Measurements from ENCODE around the gene SESTD1. TPM values are rescaled to one million over a fixed set of nuclear protein-coding genes. Genes with fewer than 3 reads are reported as not detected.

SESTD1 gene
- total RNA-seq, 1 donor from 2014 or later, result 19.4 TPM

DNA sequence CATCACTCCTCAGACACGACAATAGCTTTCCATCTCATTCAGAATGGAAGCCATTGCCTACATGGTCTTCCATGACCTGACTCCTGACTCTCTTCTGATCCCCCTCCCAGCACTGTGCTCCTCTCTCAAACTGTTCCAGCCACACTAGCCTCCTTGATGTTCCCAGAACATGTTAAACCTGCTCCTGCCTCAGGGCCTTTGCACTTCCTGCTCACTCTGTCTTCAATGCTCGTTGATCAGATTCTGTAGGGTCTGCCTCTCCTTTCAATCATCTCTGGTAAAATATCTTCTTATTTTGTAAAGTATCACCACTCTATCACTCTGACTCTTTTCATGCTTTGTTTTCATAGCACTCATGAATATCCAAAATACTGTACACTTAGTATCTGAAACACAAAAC, 84.9 kb downstream of the SESTD1 start:
- H3K27me3 Mint-ChIP-seq (ENCODE audit: low read depth, unreplicated experiment), result no peaks in the 10 kb centered on the region
- Histone ChIP-seq H3K9ac (ENCODE audit: low read length) (no peak overlapping the region), H3K4me3 (ENCODE audit: insufficient read depth, low read depth, low read length) (no peak overlapping the region), H4K20me1 (ENCODE audit: insufficient read depth, low read length) (no peaks in the 10 kb centered on the region), H2AFZ (ENCODE audit: low read depth, low read length) (no peak overlapping the region), H3K4me2 (ENCODE audit: low read length) (no peak overlapping the region), H3K27me3 (ENCODE audit: insufficient read depth, low read length) (no peaks in the 10 kb centered on the region), H3K9me3 (ENCODE audit: insufficient read depth, low read depth, low read length) (no peaks in the 10 kb centered on the region), H3K27ac (ENCODE audit: low read depth, low read length) (no peak overlapping the region), H3K36me3 (ENCODE audit: insufficient read depth, low read length) (no peaks in the 10 kb centered on the region), H3K4me1 (ENCODE audit: insufficient read depth, low read length) (no peaks in the 10 kb centered on the region), H3K79me2 (ENCODE audit: insufficient read depth, low read length) (peaks cover 4% of the 10 kb centered on the region)
- DNase-seq (ENCODE audit: low read depth) (no peak), FAIRE-seq (no peak)
- no peak for TF ChIP-seq EZH2 (IDR thresholded peaks at IDR 0.05; ENCODE audit: insufficient read depth, low read length)
- TF ChIP-seq, protein P1, sequence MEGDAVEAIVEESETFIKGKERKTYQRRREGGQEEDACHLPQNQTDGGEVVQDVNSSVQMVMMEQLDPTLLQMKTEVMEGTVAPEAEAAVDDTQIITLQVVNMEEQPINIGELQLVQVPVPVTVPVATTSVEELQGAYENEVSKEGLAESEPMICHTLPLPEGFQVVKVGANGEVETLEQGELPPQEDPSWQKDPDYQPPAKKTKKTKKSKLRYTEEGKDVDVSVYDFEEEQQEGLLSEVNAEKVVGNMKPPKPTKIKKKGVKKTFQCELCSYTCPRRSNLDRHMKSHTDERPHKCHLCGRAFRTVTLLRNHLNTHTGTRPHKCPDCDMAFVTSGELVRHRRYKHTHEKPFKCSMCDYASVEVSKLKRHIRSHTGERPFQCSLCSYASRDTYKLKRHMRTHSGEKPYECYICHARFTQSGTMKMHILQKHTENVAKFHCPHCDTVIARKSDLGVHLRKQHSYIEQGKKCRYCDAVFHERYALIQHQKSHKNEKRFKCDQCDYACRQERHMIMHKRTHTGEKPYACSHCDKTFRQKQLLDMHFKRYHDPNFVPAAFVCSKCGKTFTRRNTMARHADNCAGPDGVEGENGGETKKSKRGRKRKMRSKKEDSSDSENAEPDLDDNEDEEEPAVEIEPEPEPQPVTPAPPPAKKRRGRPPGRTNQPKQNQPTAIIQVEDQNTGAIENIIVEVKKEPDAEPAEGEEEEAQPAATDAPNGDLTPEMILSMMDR (IDR thresholded peaks at IDR 0.05; ENCODE audit: insufficient read depth, low read depth, low read length), result no peak
- H3K4me1 Mint-ChIP-seq (ENCODE audit: low read depth, unreplicated experiment), result peaks cover 4% of the 10 kb centered on the region
- no peaks in the 10 kb centered on the region for H3K36me3 Mint-ChIP-seq (ENCODE audit: low read depth, unreplicated experiment)
- H3K9me3 Mint-ChIP-seq (ENCODE audit: unreplicated experiment), result no peaks in the 10 kb centered on the region
- H3K4me3 Mint-ChIP-seq (ENCODE audit: unreplicated experiment), result no peak overlapping the region
- no peak overlapping the region for H3K27ac Mint-ChIP-seq (ENCODE audit: unreplicated experiment)

- Mint-ChIP-seq H3K4me1 (ENCODE audit: low read depth, unreplicated experiment) (peaks cover 4% of the 10 kb centered on the region), H3K36me3 (ENCODE audit: low read depth, unreplicated experiment) (no peaks in the 10 kb centered on the region), H3K4me3 (ENCODE audit: unreplicated experiment) (no peak overlapping the region), H3K9me3 (ENCODE audit: unreplicated experiment) (no peaks in the 10 kb centered on the region), H3K27ac (ENCODE audit: unreplicated experiment) (no peak overlapping the region), H3K27me3 (ENCODE audit: low read depth, unreplicated experiment) (no peaks in the 10 kb centered on the region)
- H3K4me1 ChIP-seq (ENCODE audit: insufficient read depth, low read length), result no peaks in the 10 kb centered on the region
- no peaks in the 10 kb centered on the region for H3K36me3 ChIP-seq (ENCODE audit: insufficient read depth, low read length)
- H3K27me3 ChIP-seq (ENCODE audit: insufficient read depth, low read length), result no peaks in the 10 kb centered on the region
- H3K4me2 ChIP-seq (ENCODE audit: low read length), result no peak overlapping the region
- H2AFZ ChIP-seq (ENCODE audit: low read depth, low read length), result no peak overlapping the region
- no peak overlapping the region for H3K27ac ChIP-seq (ENCODE audit: low read depth, low read length)
- H3K79me2 ChIP-seq (ENCODE audit: insufficient read depth, low read length), result no peaks in the 10 kb centered on the region
- no peaks in the 10 kb centered on the region for H4K20me1 ChIP-seq (ENCODE audit: insufficient read depth, low read length)
- H3K9ac ChIP-seq (ENCODE audit: low read length), result no peak overlapping the region
- H3K4me3 ChIP-seq (ENCODE audit: insufficient read depth, low read depth, low read length), result no peak overlapping the region
- DNase-seq (ENCODE audit: low read depth) (no peak), FAIRE-seq (peak; percentile 58)
- no peaks in the 10 kb centered on the region for H3K9me3 ChIP-seq (ENCODE audit: insufficient read depth, low read depth, low read length)
- TF ChIP-seq, protein P1 (IDR thresholded peaks at IDR 0.05; ENCODE audit: insufficient read depth, low read depth, low read length), result no peak
- TF ChIP-seq EZH2 (IDR thresholded peaks at IDR 0.05; ENCODE audit: insufficient read depth, low read length), result no peak
These were observed 86.9 kb downstream of the SESTD1 start for GRCh38 chr2:179177694-179178093.

- no peak for FAIRE-seq
These were observed 90.4 kb downstream of the SESTD1 start for GRCh38 chr2:179174240-179174639.

More at GRCh38 chr2:179174240-179174639, 90.4 kb downstream of the SESTD1 start:
- H3K9me3 ChIP-seq (ENCODE audit: insufficient read depth, low read depth, low read length), result no peaks in the 10 kb centered on the region
- H3K36me3 Mint-ChIP-seq (ENCODE audit: low read depth, unreplicated experiment), result no peaks in the 10 kb centered on the region
- no peak overlapping the region for H3K9ac ChIP-seq (ENCODE audit: low read length)
- no peak overlapping the region for H3K4me3 ChIP-seq (ENCODE audit: insufficient read depth, low read depth, low read length)
- H3K4me1 Mint-ChIP-seq (ENCODE audit: low read depth, unreplicated experiment), result no peaks in the 10 kb centered on the region
- no peak overlapping the region for H3K4me2 ChIP-seq (ENCODE audit: low read length)
- H3K9me3 Mint-ChIP-seq (ENCODE audit: unreplicated experiment), result no peaks in the 10 kb centered on the region
- H3K27me3 ChIP-seq (ENCODE audit: insufficient read depth, low read length), result no peaks in the 10 kb centered on the region
- H3K27ac ChIP-seq (ENCODE audit: low read depth, low read length), result no peak overlapping the region
- no peak for DNase-seq (ENCODE audit: low read depth)
- no peaks in the 10 kb centered on the region for H3K79me2 ChIP-seq (ENCODE audit: insufficient read depth, low read length)
- no peak overlapping the region for H3K4me3 Mint-ChIP-seq (ENCODE audit: unreplicated experiment)
- TF ChIP-seq, protein P1 (IDR thresholded peaks at IDR 0.05; ENCODE audit: insufficient read depth, low read depth, low read length), result no peak
- TF ChIP-seq EZH2 (IDR thresholded peaks at IDR 0.05; ENCODE audit: insufficient read depth, low read length), result no peak
- no peaks in the 10 kb centered on the region for H4K20me1 ChIP-seq (ENCODE audit: insufficient read depth, low read length)
- no peaks in the 10 kb centered on the region for H3K27me3 Mint-ChIP-seq (ENCODE audit: low read depth, unreplicated experiment)
- no peak overlapping the region for H2AFZ ChIP-seq (ENCODE audit: low read depth, low read length)
- no peak overlapping the region for H3K27ac Mint-ChIP-seq (ENCODE audit: unreplicated experiment)
- H3K36me3 ChIP-seq (ENCODE audit: insufficient read depth, low read length), result no peaks in the 10 kb centered on the region
- H3K4me1 ChIP-seq (ENCODE audit: insufficient read depth, low read length), result no peaks in the 10 kb centered on the region
